ENCODE data around the gene DMRT1. TPM values are rescaled to one million over a fixed set of nuclear protein-coding genes. Genes with fewer than 3 reads are reported as not detected.
"Not testable (repeated sequence)": the region's sequence is repeated elsewhere in the genome, so short reads cannot be mapped to it uniquely, and the experiment has no call there.

The DMRT1 gene
- total RNA-seq, 2 donors from 2014 or later: not detected

DNA sequence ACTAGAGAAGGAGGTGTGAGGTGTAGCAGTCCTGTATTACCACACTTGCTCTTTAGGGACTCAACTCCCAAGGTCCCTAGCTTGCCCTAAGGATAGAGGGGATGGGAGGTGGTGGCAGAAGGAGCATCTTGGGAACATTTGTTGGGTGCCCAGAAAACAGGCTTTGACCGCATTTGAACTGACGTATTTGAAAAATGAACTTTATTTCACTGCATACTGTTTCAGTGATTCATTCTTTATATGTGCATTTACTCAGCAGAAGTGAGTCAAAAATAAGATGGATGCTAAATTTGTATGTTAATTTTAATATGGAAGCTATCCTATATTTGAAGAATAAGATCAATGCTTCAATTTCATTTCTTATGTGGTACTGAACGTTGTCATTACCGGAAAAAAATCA lies 153.7 kb downstream of the DMRT1 start:
- peaks cover 6 to 7% of the 10 kb centered on the region in 2 donors for H3K4me1 Mint-ChIP-seq (ENCODE audit: low read depth in 2 of 2)
- ATAC-seq: no peak
- DNase-seq (ENCODE audit: low spot score): no peak
- no peaks in the 10 kb centered on the region for H3K36me3 Mint-ChIP-seq
- no peak overlapping the region for H3K27ac Mint-ChIP-seq
- H3K4me3 Mint-ChIP-seq: no peak overlapping the region
- no peaks in the 10 kb centered on the region for H3K9me3 Mint-ChIP-seq
- peaks cover 0 to 17% of the 10 kb centered on the region in 2 donors for H3K27me3 Mint-ChIP-seq

DNA sequence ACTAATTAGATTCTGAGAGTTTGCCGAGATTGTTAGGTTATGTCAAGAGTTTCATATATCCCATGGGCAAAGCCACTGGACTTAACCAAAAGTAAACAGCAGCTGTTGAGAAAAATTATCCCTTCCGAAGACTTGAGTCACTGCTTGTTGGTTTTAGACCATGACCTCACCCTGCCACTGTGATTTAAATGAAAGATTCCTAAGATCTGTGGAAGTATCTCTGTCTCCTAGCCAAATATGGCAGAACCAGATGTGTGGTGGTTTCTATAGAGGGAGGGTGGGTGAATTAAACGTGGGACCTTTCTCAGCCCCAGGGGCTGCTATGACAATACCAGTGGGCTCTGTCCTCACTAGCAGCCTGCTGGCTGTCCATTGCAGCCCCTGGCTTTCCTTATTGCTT lies 154.3 kb downstream of the DMRT1 start:
- no peaks in the 10 kb centered on the region for H3K9me3 Mint-ChIP-seq
- ATAC-seq (no peak), DNase-seq (ENCODE audit: low spot score) (no peak)
- H3K27me3 Mint-ChIP-seq: peaks cover 0 to 13% of the 10 kb centered on the region in 2 donors
- H3K27ac Mint-ChIP-seq: no peak overlapping the region
- H3K4me1 Mint-ChIP-seq (ENCODE audit: low read depth in 2 of 2): peaks cover 6 to 7% of the 10 kb centered on the region in 2 donors
- H3K4me3 Mint-ChIP-seq: no peak overlapping the region
- H3K36me3 Mint-ChIP-seq: no peaks in the 10 kb centered on the region

- not testable (repeated sequence) for ATAC-seq; H3K4me3 Mint-ChIP-seq; H3K27me3 Mint-ChIP-seq; H3K4me1 Mint-ChIP-seq (ENCODE audit: low read depth in 2 of 2); H3K27ac Mint-ChIP-seq; DNase-seq (ENCODE audit: low spot score); H3K36me3 Mint-ChIP-seq; H3K9me3 Mint-ChIP-seq
Observed at GRCh38 chr9:998299-999110, 157.0 kb downstream of the DMRT1 start.

- ATAC-seq (no peak), DNase-seq (ENCODE audit: low spot score) (no peak)
- no peaks in the 10 kb centered on the region for H3K36me3 Mint-ChIP-seq
- H3K4me1 Mint-ChIP-seq (ENCODE audit: low read depth in 2 of 2): peaks cover 9 to 12% of the 10 kb centered on the region in 2 donors
- no peak overlapping the region for H3K27ac Mint-ChIP-seq
- H3K4me3 Mint-ChIP-seq: no peak overlapping the region
- no peaks in the 10 kb centered on the region for H3K9me3 Mint-ChIP-seq
- H3K27me3 Mint-ChIP-seq: peaks cover 0 to 9% of the 10 kb centered on the region in 2 donors
Observed at GRCh38 chr9:1001838-1002237, 160.3 kb downstream of the DMRT1 start.

- no peak for ATAC-seq
- peaks cover 9 to 12% of the 10 kb centered on the region in 2 donors for H3K4me1 Mint-ChIP-seq (ENCODE audit: low read depth in 2 of 2)
- no peaks in the 10 kb centered on the region for H3K9me3 Mint-ChIP-seq
- H3K27me3 Mint-ChIP-seq: peaks cover 0 to 14% of the 10 kb centered on the region in 2 donors
- H3K36me3 Mint-ChIP-seq: no peaks in the 10 kb centered on the region
- H3K27ac Mint-ChIP-seq: no peak overlapping the region
- DNase-seq (ENCODE audit: low spot score): no peak
- no peak overlapping the region for H3K4me3 Mint-ChIP-seq
Observed at GRCh38 chr9:1002678-1003077, 161.2 kb downstream of the DMRT1 start.

DNA sequence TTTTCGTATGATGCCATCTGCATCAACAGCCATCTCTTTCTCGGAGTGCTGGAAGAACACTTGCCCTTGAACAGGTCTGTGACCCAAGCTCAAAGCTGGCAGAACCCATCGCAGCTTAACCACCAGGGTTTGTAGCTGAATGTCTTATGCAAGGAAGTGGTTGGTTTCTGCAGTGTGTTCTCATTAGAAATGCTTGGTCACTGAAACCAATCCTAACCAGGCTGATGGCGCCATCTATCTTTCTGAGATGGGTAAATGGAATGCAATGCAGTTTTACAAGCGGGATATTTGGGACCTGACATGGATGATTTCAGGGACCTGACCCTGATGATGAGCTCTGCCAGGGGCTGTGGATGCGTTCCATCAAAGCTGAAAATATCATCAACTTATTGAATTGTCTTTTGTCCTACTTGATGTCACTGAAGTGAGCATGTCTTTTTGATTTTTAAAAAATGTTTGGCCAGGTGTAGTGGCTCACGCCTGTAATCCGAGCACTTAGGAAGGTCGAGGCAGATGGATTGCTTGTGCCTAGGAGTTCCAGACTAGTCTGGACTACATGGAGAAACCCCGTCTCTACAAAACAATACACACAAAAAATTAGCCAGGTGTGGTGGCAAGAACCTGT lies 163.7 kb downstream of the DMRT1 start:
- DNase-seq (ENCODE audit: low spot score): no peak
- Mint-ChIP-seq H3K36me3 (no peaks in the 10 kb centered on the region), H3K4me3 (no peak overlapping the region), H3K27ac (no peak overlapping the region), H3K9me3 (no peaks in the 10 kb centered on the region), H3K4me1 (ENCODE audit: low read depth in 2 of 2) (peaks cover 7 to 15% of the 10 kb centered on the region in 2 donors), H3K27me3 (peaks cover 12 to 29% of the 10 kb centered on the region in 2 donors)
- ATAC-seq: peak in 1 of 2 donors; percentile 52

DNA sequence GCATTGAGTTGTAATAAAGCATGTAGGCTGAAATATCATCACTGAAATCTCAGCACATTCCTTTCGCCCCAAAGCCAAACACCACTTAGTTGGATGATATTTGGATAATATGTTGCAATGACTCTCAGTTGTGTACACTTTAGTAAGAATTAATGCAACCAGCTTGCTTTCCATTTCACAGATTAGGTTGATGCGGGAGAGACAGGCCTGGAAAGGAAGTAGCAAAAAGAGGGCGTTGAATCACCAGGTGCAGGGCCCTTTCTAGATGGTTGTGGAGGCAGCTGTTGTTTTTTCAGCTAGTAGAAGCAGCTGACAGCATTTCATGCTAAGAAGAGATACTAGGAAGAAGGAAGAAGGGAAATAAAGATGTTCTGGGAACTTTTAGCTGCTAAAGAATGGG lies 165.8 kb downstream of the DMRT1 start:
- Mint-ChIP-seq H3K9me3 (no peaks in the 10 kb centered on the region), H3K4me3 (no peak overlapping the region), H3K36me3 (no peaks in the 10 kb centered on the region), H3K27ac (no peak overlapping the region), H3K4me1 (ENCODE audit: low read depth in 2 of 2) (peaks cover 7 to 15% of the 10 kb centered on the region in 2 donors), H3K27me3 (peaks cover 14 to 27% of the 10 kb centered on the region in 2 donors)
- DNase-seq (ENCODE audit: low spot score) (no peak), ATAC-seq (no peak)

DNA sequence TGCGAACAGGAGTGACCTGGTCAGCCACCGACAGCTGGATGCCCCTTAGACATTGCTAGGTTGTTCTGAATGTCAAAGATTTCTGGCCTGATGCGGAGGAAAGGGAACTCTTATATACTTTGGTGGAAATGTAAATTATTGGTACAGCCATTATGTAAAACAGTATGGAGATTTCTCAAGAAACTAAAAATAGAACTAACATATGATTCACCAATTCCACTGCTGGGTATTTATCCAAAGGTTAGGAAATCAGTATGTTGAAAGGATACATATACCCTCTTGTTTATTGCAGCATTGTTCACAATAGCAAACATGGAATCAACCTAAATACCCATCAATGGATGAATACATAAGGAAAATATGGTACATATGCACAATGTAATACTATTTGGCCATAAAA lies 166.7 kb downstream of the DMRT1 start:
- H3K27me3 Mint-ChIP-seq: peaks cover 14 to 27% of the 10 kb centered on the region in 2 donors
- ATAC-seq: no peak
- H3K36me3 Mint-ChIP-seq: no peaks in the 10 kb centered on the region
- peaks cover 7 to 15% of the 10 kb centered on the region in 2 donors for H3K4me1 Mint-ChIP-seq (ENCODE audit: low read depth in 2 of 2)
- DNase-seq (ENCODE audit: low spot score): no peak
- no peaks in the 10 kb centered on the region for H3K9me3 Mint-ChIP-seq
- H3K27ac Mint-ChIP-seq: peak overlapping the region; percentile 11 to 38
- no peak overlapping the region for H3K4me3 Mint-ChIP-seq

GRCh38 chr9:1009101-1009707 lies 167.7 kb downstream of the DMRT1 start:
- Mint-ChIP-seq H3K4me3 (no peak overlapping the region), H3K4me1 (ENCODE audit: low read depth in 2 of 2) (peaks cover 7 to 15% of the 10 kb centered on the region in 2 donors), H3K27me3 (peaks cover 14 to 27% of the 10 kb centered on the region in 2 donors), H3K36me3 (no peaks in the 10 kb centered on the region), H3K27ac (no peak overlapping the region), H3K9me3 (no peaks in the 10 kb centered on the region)
- DNase-seq (ENCODE audit: low spot score) (peak; percentile 83), ATAC-seq (peak; percentile 92 to 93)

DNA sequence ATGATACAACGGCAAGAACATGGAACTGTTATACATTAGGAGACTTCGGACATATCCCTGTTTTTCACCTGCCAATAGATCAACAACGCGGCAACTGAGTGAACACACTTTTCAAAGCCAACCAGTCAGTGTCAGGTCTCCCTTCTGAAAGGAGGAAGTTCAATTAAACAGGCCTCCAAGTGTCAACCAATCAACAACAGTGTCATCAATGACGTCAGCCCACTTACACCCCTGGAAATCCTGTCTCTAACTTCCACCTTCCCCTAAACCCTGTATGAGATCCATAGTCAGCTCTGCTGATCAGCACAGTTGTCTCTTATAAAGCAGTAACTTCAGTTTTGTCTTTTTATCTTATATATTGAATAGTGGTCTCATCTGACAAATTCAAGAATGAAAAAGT lies 171.5 kb downstream of the DMRT1 start:
- ATAC-seq: no peak
- Mint-ChIP-seq H3K4me3 (no peak overlapping the region), H3K36me3 (no peaks in the 10 kb centered on the region), H3K27me3 (peaks cover 16 to 29% of the 10 kb centered on the region in 2 donors), H3K9me3 (no peaks in the 10 kb centered on the region), H3K27ac (no peak overlapping the region), H3K4me1 (ENCODE audit: low read depth in 2 of 2) (peaks cover 0 to 9% of the 10 kb centered on the region in 2 donors)
- DNase-seq (ENCODE audit: low spot score): no peak

- DNase-seq (ENCODE audit: low spot score) (no peak), ATAC-seq (no peak)
- no peaks in the 10 kb centered on the region for H3K36me3 Mint-ChIP-seq
- H3K27me3 Mint-ChIP-seq: peaks cover 13 to 32% of the 10 kb centered on the region in 2 donors
- no peaks in the 10 kb centered on the region for H3K9me3 Mint-ChIP-seq
- no peak overlapping the region for H3K4me3 Mint-ChIP-seq
- H3K27ac Mint-ChIP-seq: no peak overlapping the region
- H3K4me1 Mint-ChIP-seq (ENCODE audit: low read depth in 2 of 2): peaks cover 0 to 3% of the 10 kb centered on the region in 2 donors
Observed at GRCh38 chr9:1014225-1014624, 172.7 kb downstream of the DMRT1 start.

DNA sequence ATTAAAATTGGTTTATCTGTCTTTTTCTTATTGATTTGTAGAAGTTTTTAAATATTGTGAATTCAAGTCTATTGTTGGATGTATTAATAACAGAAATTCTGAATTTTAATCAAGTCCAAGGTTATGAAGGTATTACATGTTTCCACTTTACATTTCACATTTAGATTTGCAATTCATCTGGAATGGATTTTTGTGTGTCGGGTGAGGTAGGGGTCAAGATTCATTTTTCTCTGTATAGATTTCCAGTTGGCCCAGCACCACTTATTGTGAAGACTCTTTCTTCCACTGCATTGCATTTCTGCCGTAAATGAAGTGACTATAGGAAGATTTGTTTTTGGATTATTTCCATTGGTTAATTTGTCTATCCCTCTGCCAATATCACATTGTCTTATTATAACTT lies 173.1 kb downstream of the DMRT1 start:
- no peaks in the 10 kb centered on the region for H3K36me3 Mint-ChIP-seq
- no peak overlapping the region for H3K27ac Mint-ChIP-seq
- ATAC-seq (no peak), DNase-seq (ENCODE audit: low spot score) (no peak)
- no peak overlapping the region for H3K4me3 Mint-ChIP-seq
- peaks cover 8 to 32% of the 10 kb centered on the region in 2 donors for H3K27me3 Mint-ChIP-seq
- no peaks in the 10 kb centered on the region for H3K9me3 Mint-ChIP-seq
- H3K4me1 Mint-ChIP-seq (ENCODE audit: low read depth in 2 of 2): no peaks in the 10 kb centered on the region

DNA sequence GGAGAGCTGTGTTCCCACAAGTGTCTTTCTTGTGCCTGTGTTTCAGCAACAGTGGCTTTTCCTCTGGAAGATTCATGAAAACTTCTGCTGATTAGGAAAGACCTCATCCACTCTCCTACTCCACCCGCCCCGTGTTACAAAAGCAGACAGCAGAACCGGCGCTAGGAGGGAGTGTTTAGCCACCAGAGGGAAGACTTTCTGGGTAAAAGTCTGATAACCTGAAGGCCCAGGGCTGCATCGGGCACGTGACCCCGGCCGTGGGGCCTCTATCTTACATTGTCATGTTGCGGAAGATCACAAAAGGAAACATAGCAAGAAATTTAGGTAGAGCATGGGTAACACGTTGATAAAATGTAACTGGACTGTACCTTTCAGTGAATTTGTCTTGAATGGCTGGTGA lies 176.6 kb downstream of the DMRT1 start:
- Mint-ChIP-seq H3K4me3 (no peak overlapping the region), H3K27me3 (peaks cover 14 to 41% of the 10 kb centered on the region in 2 donors), H3K27ac (no peak overlapping the region), H3K4me1 (ENCODE audit: low read depth in 2 of 2) (no peaks in the 10 kb centered on the region), H3K36me3 (no peaks in the 10 kb centered on the region), H3K9me3 (no peaks in the 10 kb centered on the region)
- ATAC-seq: no peak
- no peak for DNase-seq (ENCODE audit: low spot score)
